Keratinocyte (primary cell): ENCODE measurements around the gene PRICKLE3. TPM values are rescaled to one million over a fixed set of nuclear protein-coding genes. Genes with fewer than 3 reads are reported as not detected.
A peak's percentile ranks its signal among the peaks of the same experiment; 100 is the strongest.

Source experiments
- DNase-seq: peaks from one replicate; pipeline ENCODE4 v3.0.0-alpha.2; 2011; ENCODE audit warnings: low read depth, missing footprints, low spot score
- FAIRE-seq: peaks from 2 replicates; lab custom pipeline; 2011; peaks lifted over from hg19 to GRCh38; lab: Jason Lieb, UNC
- H2AFZ ChIP-seq: 2 replicates; pipeline ENCODE4 v1.6.0; 2012; ENCODE audit warnings: low read length, control low read depth, inconsistent platforms; ENCODE audit not compliant: control insufficient read depth
- H3K27ac ChIP-seq: 2 replicates; pipeline ENCODE4 v1.5.1; 2011; ENCODE audit warnings: low read length; ENCODE audit not compliant: control insufficient read depth, insufficient read depth
- H3K27me3 ChIP-seq: 3 replicates; pipeline ENCODE4 v1.6.0; 2011; ENCODE audit warnings: low read length; ENCODE audit not compliant: control insufficient read depth, insufficient read depth; ENCODE audit errors: extremely low read depth
- H3K36me3 ChIP-seq, 2 experiments: 2 replicates in 1 of 2; 3 replicates in 1 of 2; pipeline ENCODE4 v1.5.1; 2011; ENCODE audit warnings: low read length in 2 of 2, mild to moderate bottlenecking in 1 of 2; ENCODE audit not compliant: control insufficient read depth in 2 of 2, insufficient read depth in 2 of 2; ENCODE audit errors: extremely low read depth in 1 of 2
- H3K4me1 ChIP-seq: 3 replicates; pipeline ENCODE4 v1.5.1; 2011; ENCODE audit warnings: low read length; ENCODE audit not compliant: control insufficient read depth, insufficient read depth; ENCODE audit errors: extremely low read depth
- H3K4me2 ChIP-seq: 3 replicates; pipeline ENCODE4 v1.6.0; 2011; ENCODE audit warnings: low read depth, low read length; ENCODE audit not compliant: control insufficient read depth, insufficient read depth; ENCODE audit errors: extremely low read depth
- H3K4me3 ChIP-seq, 3 experiments: fragments of 200-600 bp in 1 of 3; sonication (generic) in 1 of 3; 2 replicates in 2 of 3; 3 replicates in 1 of 3; pipeline ENCODE4 v1.5.1; 2011 to 2016; ENCODE audit warnings: low read length in 3 of 3, mild to moderate bottlenecking in 3 of 3, control low read depth in 2 of 3, inconsistent platforms in 1 of 3, low read depth in 1 of 3, mixed read lengths in 1 of 3, mixed run types in 1 of 3, moderate library complexity in 1 of 3; ENCODE audit not compliant: control insufficient read depth in 2 of 3, insufficient read depth in 2 of 3; ENCODE audit errors: extremely low read depth in 1 of 3
- H3K79me2 ChIP-seq: 2 replicates; pipeline ENCODE4 v1.6.0; 2012; ENCODE audit warnings: low read length; ENCODE audit not compliant: control insufficient read depth, insufficient read depth
- H3K9ac ChIP-seq: 3 replicates; pipeline ENCODE4 v1.6.0; 2011; ENCODE audit warnings: low read length; ENCODE audit not compliant: control insufficient read depth, insufficient read depth; ENCODE audit errors: extremely low read depth
- H3K9me1 ChIP-seq: 3 replicates; pipeline ENCODE4 v1.6.0; 2011; ENCODE audit warnings: low read length; ENCODE audit not compliant: control insufficient read depth, insufficient read depth; ENCODE audit errors: extremely low read depth
- H3K9me3 ChIP-seq: 2 replicates; pipeline ENCODE4 v1.5.1; 2012; ENCODE audit warnings: low read depth, low read length; ENCODE audit not compliant: control insufficient read depth
- H4K20me1 ChIP-seq: 3 replicates; pipeline ENCODE4 v1.6.0; 2011; ENCODE audit warnings: low read length; ENCODE audit not compliant: control insufficient read depth, insufficient read depth; ENCODE audit errors: extremely low read depth
- CTCF ChIP-seq, 3 experiments: IDR thresholded peaks in 1 of 3; conservative IDR thresholded peaks in 1 of 3; optimal IDR thresholded peaks in 1 of 3; 2 replicates in 2 of 3; 3 replicates in 1 of 3; pipeline versions ENCODE3 to v1.5.1; 2011; ENCODE audit warnings: low read length in 3 of 3, mild to moderate bottlenecking in 3 of 3, moderate library complexity in 2 of 3, control low read depth in 1 of 3, inconsistent platforms in 1 of 3; ENCODE audit not compliant: insufficient read depth in 2 of 3; ENCODE audit errors: extremely low read depth in 1 of 3
- EZH2 ChIP-seq: IDR thresholded peaks from one replicate; pipeline ENCODE4 v1.6.1; 2012; ENCODE audit warnings: inconsistent platforms, mild to moderate bottlenecking, low read length, moderate library complexity
- dilution Hi-C: fragments of 300-500 bp; cut with MboI; formaldehyde crosslinking; loops from one replicate; pipeline ENCODE4 v1.7.0; 2020; ENCODE audit warnings: low sequenced_read_pairs; ENCODE audit not compliant: extremely low pct_ligation_motif_present
- polyA plus RNA-seq, 5 experiments: library from polyadenylated mRNA; depleted of rRNA in 3 of 5; stranded (reverse) in 3 of 5; stranded (forward) in 1 of 5; unstranded in 1 of 5; fragments of >200 nt; gene quantifications; 1 replicate in 1 of 5; 2 replicates in 3 of 5; 3 replicates in 1 of 5; pipeline versions ENCODE4 v1.2.1 to v1.2.3, GENCODE V29; 2011 to 2012; ENCODE audit warnings: missing spikeins in 2 of 5, low read depth in 1 of 5, low replicate concordance in 1 of 5

Gene PRICKLE3
- polyA plus RNA-seq, 1 donor (not counting 4 experiments of a cell fraction or from before 2014, with no cell fraction given): 8.7 TPM

DNA sequence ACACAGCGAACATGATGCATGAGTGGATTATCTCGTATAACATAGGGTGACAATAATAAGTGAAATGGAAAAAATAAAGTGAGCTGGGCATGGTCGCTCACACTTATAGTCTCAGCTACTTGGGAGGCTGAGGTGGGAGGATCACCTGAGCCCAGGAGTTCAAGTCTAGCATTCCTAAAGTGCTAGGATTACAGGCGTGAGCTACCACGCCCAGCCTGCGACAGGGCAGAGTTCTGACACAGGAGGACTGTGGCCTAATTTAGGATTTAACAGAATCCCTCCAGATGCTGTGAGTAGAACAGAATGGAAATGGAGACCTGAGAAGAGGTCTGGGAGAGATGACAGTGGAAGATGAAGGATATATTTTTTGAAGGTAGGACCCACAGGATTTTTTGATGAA lies 3.4 kb upstream of the PRICKLE3 start:
- dilution Hi-C loops: no loop called here
- H3K27ac ChIP-seq: peak overlapping the region; percentile 10

GRCh38 chrX:49188468-49189076 lies 2.4 kb upstream of the PRICKLE3 start:
- no peak overlapping the region for H2AFZ ChIP-seq
- FAIRE-seq (no peak), DNase-seq (no peak)
- no peaks in the 10 kb centered on the region for H3K9me1 ChIP-seq
- H3K9ac ChIP-seq: no peak overlapping the region
- H3K4me1 ChIP-seq: peaks cover 16% of the 10 kb centered on the region
- no peak overlapping the region for H3K4me3 ChIP-seq
- TF ChIP-seq CTCF (optimal IDR thresholded peaks at IDR 0.05 in 1 of 3, IDR thresholded peaks at IDR 0.05 in 1 of 3, conservative IDR thresholded peaks at IDR 0.05 in 1 of 3; ENCODE audit: extremely low read depth in 1 of 3, insufficient read depth in 2 of 3, low read length in 3 of 3) (no peak), EZH2 (no peak)
- H3K36me3 ChIP-seq: peaks cover 1 to 2% of the 10 kb centered on the region in 2 experiments
- no peak overlapping the region for H3K4me2 ChIP-seq
- peaks cover 5% of the 10 kb centered on the region for H3K79me2 ChIP-seq
- H3K27me3 ChIP-seq: no peaks in the 10 kb centered on the region
- H4K20me1 ChIP-seq: no peaks in the 10 kb centered on the region
- dilution Hi-C loops: no loop called here
- H3K27ac ChIP-seq: no peak overlapping the region
- no peaks in the 10 kb centered on the region for H3K9me3 ChIP-seq

More for the DNA sequence above, 3.4 kb upstream of the PRICKLE3 start:
- Histone ChIP-seq H2AFZ (no peak overlapping the region), H3K4me3 (peak overlapping the region in 2 of 3 experiments; percentile 43 to 58), H4K20me1 (no peaks in the 10 kb centered on the region), H3K9ac (peak overlapping the region; percentile 55), H3K9me1 (no peaks in the 10 kb centered on the region), H3K4me1 (peaks cover 10% of the 10 kb centered on the region), H3K27me3 (no peaks in the 10 kb centered on the region), H3K4me2 (peak overlapping the region; percentile 39), H3K9me3 (no peaks in the 10 kb centered on the region), H3K79me2 (no peaks in the 10 kb centered on the region), H3K36me3 (no peaks in the 10 kb centered on the region)
- FAIRE-seq (no peak), DNase-seq (no peak)
- no peak for TF ChIP-seq CTCF (optimal IDR thresholded peaks at IDR 0.05 in 1 of 3, IDR thresholded peaks at IDR 0.05 in 1 of 3, conservative IDR thresholded peaks at IDR 0.05 in 1 of 3; ENCODE audit: extremely low read depth in 1 of 3, insufficient read depth in 2 of 3, low read length in 3 of 3)
- no peak for TF ChIP-seq EZH2
